Gastrocnemius medialis (tissue), 4 donors: ENCODE data around the gene SERINC1. TPM values are rescaled to one million over a fixed set of nuclear protein-coding genes. Genes with fewer than 3 reads are reported as not detected.
"Not testable (repeated sequence)": the region's sequence is repeated elsewhere in the genome, so short reads cannot be mapped to it uniquely, and the experiment has no call there.

Experiments
- ATAC-seq, 2 donors: fragments of 150-250 bp; one replicate each; pipeline ENCODE4 v1.9.1; 2016
- DNase-seq, 2 donors: peaks; one replicate each; pipeline ENCODE4 v3.0.0-alpha.2; 2019
- H3K27ac ChIP-seq, 4 donors: fragments of 200-600 bp; sonication (generic); 1 replicate in 1 of 4; 2 replicates in 3 of 4; pipeline ENCODE4 v1.5.1; 2016 to 2018; ENCODE audit warnings: mild to moderate bottlenecking in 2 of 4, moderate library complexity in 1 of 4
- H3K27me3 ChIP-seq, 3 donors: fragments of 200-600 bp; sonication (generic) in 2 of 3; 1 replicate in 1 of 3; 2 replicates in 2 of 3; pipeline versions ENCODE4 v1.5.1 to v1.6.0; 2016 to 2019; ENCODE audit warnings: mild to moderate bottlenecking in 1 of 3, moderate library complexity in 1 of 3
- H3K36me3 ChIP-seq, 2 donors: fragments of 200-600 bp; sonication (generic) in 1 of 2; one replicate each; pipeline ENCODE4 v1.5.1; 2017 to 2018
- H3K4me1 ChIP-seq, 2 donors: fragments of 200-600 bp; sonication (generic) in 1 of 2; one replicate each; pipeline ENCODE4 v1.5.1; 2016 to 2017; ENCODE audit warnings: mild to moderate bottlenecking in 2 of 2
- H3K4me3 ChIP-seq, 4 donors: fragments of 200-600 bp; sonication (generic) in 3 of 4; 1 replicate in 1 of 4; 2 replicates in 3 of 4; pipeline ENCODE4 v1.5.1; 2016 to 2019; ENCODE audit warnings: mild to moderate bottlenecking in 2 of 4
- H3K9me3 ChIP-seq, 3 donors: fragments of 200-600 bp; sonication (generic) in 2 of 3; 1 replicate in 1 of 3; 2 replicates in 2 of 3; pipeline ENCODE4 v1.5.1; 2016 to 2019
- CTCF ChIP-seq, 5 experiments: fragments of 450-650 bp in 3 of 5; fragments of 200-600 bp in 2 of 5; sonication (generic) in 2 of 5; IDR thresholded peaks in 4 of 5; conservative IDR thresholded peaks in 1 of 5; 1 replicate in 4 of 5; 2 replicates in 1 of 5; pipeline ENCODE4 v1.5.1; 2016 to 2019; ENCODE audit warnings: antibody characterized with exemption in 5 of 5, mild to moderate bottlenecking in 3 of 5, moderate library complexity in 3 of 5
- POLR2A ChIP-seq, 2 donors: fragments of 450-650 bp; IDR thresholded peaks; one replicate each; pipeline ENCODE4 v1.6.1; 2017; ENCODE audit warnings: antibody characterized with exemption in 2 of 2, mild to moderate bottlenecking in 2 of 2, moderate library complexity in 2 of 2
- in situ Hi-C, 4 donors: fragments of 200-750 bp; cut with MboI; loops; one replicate each; pipeline versions ENCODE4 v1.15.0 to v1.8.0; 2017; ENCODE audit warnings: low sequenced_read_pairs in 4 of 4
- intact Hi-C: fragments of 100-400 bp; cut with DNase I; formaldehyde crosslinking; loops from one replicate; pipeline ENCODE4 v1.15.1; 2023; ENCODE audit warnings: low total_unique reads
- total RNA-seq, 4 donors: library from RNA; depleted of rRNA; stranded (reverse); fragments of >200 nt; gene quantifications; one replicate each; pipeline versions ENCODE4 v1.1.0 to v1.2.3, GENCODE V29; 2016

SERINC1 gene
- total RNA-seq, 4 donors from 2014 or later: 161 to 273 (median 198) TPM

- Histone ChIP-seq H3K4me3 (no peak overlapping the region), H3K9me3 (no peaks in the 10 kb centered on the region), H3K4me1 (no peaks in the 10 kb centered on the region), H3K27ac (no peak overlapping the region), H3K27me3 (no peaks in the 10 kb centered on the region), H3K36me3 (no peaks in the 10 kb centered on the region)
- ATAC-seq (no peak), DNase-seq (no peak)
- in situ Hi-C loops: loop anchor here in 1 of 4 donors (25.0 kb wide), 1 partner anchor 97 kb away; the partner anchor contains the start of gene HSF2
- TF ChIP-seq POLR2A (IDR thresholded peaks at IDR 0.05) (no peak), CTCF (IDR thresholded peaks at IDR 0.05 in 4 of 5, conservative IDR thresholded peaks at IDR 0.05 in 1 of 5) (no peak)
- intact Hi-C loops: no loop called here
These were observed 13.2 kb upstream of the SERINC1 start for GRCh38 chr6:122484760-122485159.

GRCh38 chr6:122482750-122483080, 11.1 kb upstream of the SERINC1 start:
- ATAC-seq (no peak), DNase-seq (no peak)
- intact Hi-C loops (no loop called here), in situ Hi-C loops (loop anchor here in 1 of 4 donors (25.0 kb wide), 1 partner anchor 95 kb away; the partner anchor contains the start of gene HSF2)
- H3K27ac ChIP-seq: no peak overlapping the region
- no peaks in the 10 kb centered on the region for H3K36me3 ChIP-seq
- TF ChIP-seq CTCF (IDR thresholded peaks at IDR 0.05 in 4 of 5, conservative IDR thresholded peaks at IDR 0.05 in 1 of 5) (no peak), POLR2A (IDR thresholded peaks at IDR 0.05) (no peak)
- no peak overlapping the region for H3K4me3 ChIP-seq
- no peaks in the 10 kb centered on the region for H3K4me1 ChIP-seq
- H3K27me3 ChIP-seq: no peaks in the 10 kb centered on the region
- H3K9me3 ChIP-seq: no peaks in the 10 kb centered on the region

GRCh38 chr6:122476131-122476530, 4.5 kb upstream of the SERINC1 start:
- intact Hi-C loops: loop anchor here (1.0 kb wide), 1 partner anchor 54 kb away; no protein-coding TSS in a partner anchor
- Histone ChIP-seq H3K4me3 (no peak overlapping the region), H3K27ac (no peak overlapping the region), H3K36me3 (no peaks in the 10 kb centered on the region), H3K9me3 (no peaks in the 10 kb centered on the region), H3K27me3 (no peaks in the 10 kb centered on the region), H3K4me1 (peaks cover 6 to 7% of the 10 kb centered on the region in 2 donors)
- ATAC-seq (no peak), DNase-seq (no peak)
- no peak for TF ChIP-seq POLR2A (IDR thresholded peaks at IDR 0.05)
- TF ChIP-seq CTCF (IDR thresholded peaks at IDR 0.05 in 4 of 5, conservative IDR thresholded peaks at IDR 0.05 in 1 of 5): peak in 2 of 5 experiments; percentile 10 to 44
- in situ Hi-C loops: loop anchor here in 1 of 4 donors (25.0 kb wide), 1 partner anchor 89 kb away; the partner anchor contains the start of gene HSF2

- H3K27me3 ChIP-seq: no peaks in the 10 kb centered on the region
- TF ChIP-seq CTCF (IDR thresholded peaks at IDR 0.05 in 4 of 5, conservative IDR thresholded peaks at IDR 0.05 in 1 of 5): no peak
- TF ChIP-seq POLR2A (IDR thresholded peaks at IDR 0.05): no peak
- no peaks in the 10 kb centered on the region for H3K36me3 ChIP-seq
- peak overlapping the region; percentile 79 to 99 (median 90) for H3K4me3 ChIP-seq
- no peaks in the 10 kb centered on the region for H3K9me3 ChIP-seq
- H3K27ac ChIP-seq: peak overlapping the region; percentile 94 to 99 (median 97)
- ATAC-seq (peak; percentile 42 to 51), DNase-seq (no peak)
- peaks cover 29 to 41% of the 10 kb centered on the region in 2 donors for H3K4me1 ChIP-seq
- intact Hi-C loops (loop anchor here (5.0 kb wide), 1 partner anchor 55 kb away; no protein-coding TSS in a partner anchor), in situ Hi-C loops (loop anchor here in 1 of 4 donors (5.0 kb wide), 1 partner anchor 90 kb away; no protein-coding TSS in a partner anchor)
These were observed 374 bp upstream of the SERINC1 start for GRCh38 chr6:122472022-122472340.

GRCh38 chr6:122461885-122462284, 9.7 kb downstream of the SERINC1 start:
- intact Hi-C loops: no loop called here

GRCh38 chr6:122459865-122460416, 11.7 kb downstream of the SERINC1 start:
- intact Hi-C loops: not testable (repeated sequence)
- H3K4me1 ChIP-seq: peaks cover 66 to 71% of the 10 kb centered on the region in 2 donors

More at GRCh38 chr6:122461885-122462284, 9.7 kb downstream of the SERINC1 start:
- Histone ChIP-seq H3K27ac (no peak overlapping the region), H3K36me3 (peaks cover 0 to 13% of the 10 kb centered on the region in 2 donors), H3K4me3 (no peak overlapping the region), H3K27me3 (no peaks in the 10 kb centered on the region), H3K9me3 (no peaks in the 10 kb centered on the region), H3K4me1 (peaks cover 73 to 84% of the 10 kb centered on the region in 2 donors)
- DNase-seq (no peak), ATAC-seq (no peak)
- in situ Hi-C loops: no loop called here
- TF ChIP-seq CTCF (IDR thresholded peaks at IDR 0.05 in 4 of 5, conservative IDR thresholded peaks at IDR 0.05 in 1 of 5) (no peak), POLR2A (IDR thresholded peaks at IDR 0.05) (no peak)

More at GRCh38 chr6:122459865-122460416, 11.7 kb downstream of the SERINC1 start:
- H3K4me3 ChIP-seq, H3K27me3 ChIP-seq, ATAC-seq, DNase-seq, H3K9me3 ChIP-seq, H3K27ac ChIP-seq, in situ Hi-C loops: not testable (repeated sequence)
- H3K36me3 ChIP-seq: peaks cover 0 to 17% of the 10 kb centered on the region in 2 donors
